ENCODE data around the gene SKOR1. TPM values are rescaled to one million over a fixed set of nuclear protein-coding genes. Genes with fewer than 3 reads are reported as not detected.

The SKOR1 gene
- total and polyA plus RNA-seq, 10 of the 15 experiments (the other 5 are each of a cell fraction or from before 2014, with no cell fraction given): 0.04 to 0.36 (median 0.10) TPM; not detected in 4

GRCh38 chr15:67839929-67840748 is 14.8 kb downstream of the SKOR1 start, which contains the start of gene RNU6-1 (continued):
- TF ChIP-seq NKRF (conservative IDR thresholded peaks at IDR 0.05) (peak; percentile 66; the same call in 1 of the 2 replicates), CBX5 (IDR thresholded peaks at IDR 0.05; ENCODE audit: low read depth) (peak; percentile 15; the same call in 1 of the 2 replicates), SIX5 (IDR thresholded peaks at IDR 0.05; ENCODE audit: low read depth, low read length, severe bottlenecking) (no peak), CTCF (IDR thresholded peaks at IDR 0.05 in 2 of 3, conservative IDR thresholded peaks at IDR 0.05 in 1 of 3; ENCODE audit: control insufficient read depth in 2 of 3, extremely low read depth in 1 of 3, insufficient read depth in 1 of 3, low read depth in 3 of 3, low read length in 3 of 3) (no peak), STAT1 (conservative IDR thresholded peaks at IDR 0.05) (0 out of 2 replicates have a peak, but pooled peaks have one; percentile 12), SP1 (IDR thresholded peaks at IDR 0.05; ENCODE audit: low read depth, low read length) (no peak), TCF12 (IDR thresholded peaks at IDR 0.05; ENCODE audit: low read depth, low read length) (peak; percentile 57; the same call in 1 of the 2 replicates), SPI1 (IDR thresholded peaks at IDR 0.05; ENCODE audit: borderline replicate concordance, insufficient read depth, low read depth, low read length) (no peak), KDM1A (IDR thresholded peaks at IDR 0.05; ENCODE audit: borderline replicate concordance) (no peak), PAX5 (IDR thresholded peaks at IDR 0.05; ENCODE audit: borderline replicate concordance, low read depth, low read length) (no peak), LARP7 (IDR thresholded peaks at IDR 0.05) (no peak), JUNB (IDR thresholded peaks at IDR 0.05) (peak; percentile 14; the same call in 1 of the 2 replicates), CBFB (IDR thresholded peaks at IDR 0.05; ENCODE audit: low read depth) (no peak; the same call in 1 of the 2 replicates), RB1 (IDR thresholded peaks at IDR 0.05; ENCODE audit: borderline replicate concordance) (peak; percentile 56; the same call in 1 of the 2 replicates), HDAC2 (IDR thresholded peaks at IDR 0.05) (no peak), EP300 (IDR thresholded peaks at IDR 0.05; ENCODE audit: borderline replicate concordance in 1 of 2, control insufficient read depth in 1 of 2, low read depth in 2 of 2, low read length in 2 of 2) (0 out of 4 replicates have a peak, but pooled peaks have one; percentile 24), SKIL (IDR thresholded peaks at IDR 0.05; ENCODE audit: low read depth, poor library complexity, severe bottlenecking) (peak; percentile 85), WRNIP1 (IDR thresholded peaks at IDR 0.05; ENCODE audit: borderline replicate concordance, low read depth, low read length) (no peak), EGR1 (IDR thresholded peaks at IDR 0.05; ENCODE audit: borderline replicate concordance in 1 of 2, low read depth in 2 of 2, low read length in 2 of 2) (no peak), RBBP5 (conservative IDR thresholded peaks at IDR 0.05) (peak; percentile 87; the same call in 1 of the 2 replicates), CEBPB (IDR thresholded peaks at IDR 0.05; ENCODE audit: borderline replicate concordance in 1 of 2, low read depth in 2 of 2, low read length in 2 of 2) (no peak), NFYB (IDR thresholded peaks at IDR 0.05; ENCODE audit: insufficient read depth, low read depth, low read length) (no peak), NFXL1 (IDR thresholded peaks at IDR 0.05; ENCODE audit: borderline replicate concordance) (no peak)

All from GM12878 (cell line).